NCI-H2227 (cell line): ENCODE measurements around the gene NAPSA.

ENCODE experiments used
- DNase-seq: peaks from one replicate; lab custom pipeline; 2025; ENCODE audit not compliant: unreplicated experiment; lab: John Stamatoyannopoulos, UW

The NAPSA gene

GRCh38 chr19:50384685-50385535 is 19.5 kb upstream of the NAPSA start:
- no peak for DNase-seq

- DNase-seq, result peak; percentile 97
Measured at GRCh38 chr19:50383852-50384684, 18.6 kb upstream of the NAPSA start, which contains the start of gene POLD1. POLD1 (plus strand) TSS chr19:50384347; CDS start chr19:50398852, 14,505 bp downstream.

- no peak for DNase-seq
Measured at GRCh38 chr19:50383001-50383851, 17.8 kb upstream of the NAPSA start.

- no peak for DNase-seq
Measured at GRCh38 chr19:50381881-50382729, 16.7 kb upstream of the NAPSA start.

GRCh38 chr19:50380751-50381151 is 15.3 kb upstream of the NAPSA start:
- DNase-seq, result no peak

GRCh38 chr19:50380137-50380536 is 14.7 kb upstream of the NAPSA start:
- DNase-seq, result no peak

- no peak for DNase-seq
Measured at GRCh38 chr19:50379602-50380001, 14.2 kb upstream of the NAPSA start.

DNA sequence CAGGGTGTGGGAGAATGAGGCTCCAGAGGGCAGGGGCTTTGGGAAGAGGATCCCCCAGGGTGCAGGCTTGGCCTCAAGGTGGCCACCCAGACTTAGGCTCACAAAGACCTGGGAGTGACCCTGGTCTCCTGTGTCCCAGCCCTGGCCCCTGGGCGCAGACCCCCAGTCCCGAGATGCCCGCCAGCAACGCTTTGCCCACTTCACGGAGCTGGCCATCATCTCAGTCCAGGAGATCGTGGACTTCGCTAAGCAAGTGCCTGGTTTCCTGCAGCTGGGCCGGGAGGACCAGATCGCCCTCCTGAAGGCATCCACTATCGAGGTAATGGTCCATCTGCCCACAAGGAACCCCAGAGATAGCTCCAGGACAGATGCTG is 13.4 kb upstream of the NAPSA start:
- no peak for DNase-seq

- no peak for DNase-seq
Measured at GRCh38 chr19:50378169-50378862, 12.9 kb upstream of the NAPSA start.

DNA sequence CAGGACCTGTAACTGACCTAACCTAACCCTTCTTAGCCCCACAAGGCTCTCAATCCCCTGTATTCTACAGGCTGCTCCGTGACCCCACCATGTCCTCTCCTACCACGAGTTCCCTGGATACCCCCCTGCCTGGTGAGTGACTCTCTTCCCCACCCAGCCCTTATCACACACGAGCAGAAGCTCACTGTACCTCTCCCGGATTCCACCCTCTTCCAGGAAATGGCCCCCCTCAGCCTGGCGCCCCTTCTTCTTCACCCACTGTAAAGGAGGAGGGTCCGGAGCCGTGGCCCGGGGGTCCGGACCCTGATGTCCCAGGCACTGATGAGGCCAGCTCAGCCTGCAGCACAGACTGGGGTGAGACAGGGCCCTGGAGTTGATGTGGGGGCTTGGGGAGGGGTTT is 12.1 kb upstream of the NAPSA start:
- no peak for DNase-seq

- DNase-seq, result peak; percentile 78
Measured at GRCh38 chr19:50377051-50377461, 11.6 kb upstream of the NAPSA start.

- DNase-seq, result peak; percentile 96
Measured at GRCh38 chr19:50376166-50377050, 11.0 kb upstream of the NAPSA start, which contains the start of gene NR1H2. NR1H2 (plus strand) TSS chr19:50376457; CDS start chr19:50377606, 1,149 bp downstream.

GRCh38 chr19:50371914-50372475 is 6.6 kb upstream of the NAPSA start:
- no peak for DNase-seq

DNA sequence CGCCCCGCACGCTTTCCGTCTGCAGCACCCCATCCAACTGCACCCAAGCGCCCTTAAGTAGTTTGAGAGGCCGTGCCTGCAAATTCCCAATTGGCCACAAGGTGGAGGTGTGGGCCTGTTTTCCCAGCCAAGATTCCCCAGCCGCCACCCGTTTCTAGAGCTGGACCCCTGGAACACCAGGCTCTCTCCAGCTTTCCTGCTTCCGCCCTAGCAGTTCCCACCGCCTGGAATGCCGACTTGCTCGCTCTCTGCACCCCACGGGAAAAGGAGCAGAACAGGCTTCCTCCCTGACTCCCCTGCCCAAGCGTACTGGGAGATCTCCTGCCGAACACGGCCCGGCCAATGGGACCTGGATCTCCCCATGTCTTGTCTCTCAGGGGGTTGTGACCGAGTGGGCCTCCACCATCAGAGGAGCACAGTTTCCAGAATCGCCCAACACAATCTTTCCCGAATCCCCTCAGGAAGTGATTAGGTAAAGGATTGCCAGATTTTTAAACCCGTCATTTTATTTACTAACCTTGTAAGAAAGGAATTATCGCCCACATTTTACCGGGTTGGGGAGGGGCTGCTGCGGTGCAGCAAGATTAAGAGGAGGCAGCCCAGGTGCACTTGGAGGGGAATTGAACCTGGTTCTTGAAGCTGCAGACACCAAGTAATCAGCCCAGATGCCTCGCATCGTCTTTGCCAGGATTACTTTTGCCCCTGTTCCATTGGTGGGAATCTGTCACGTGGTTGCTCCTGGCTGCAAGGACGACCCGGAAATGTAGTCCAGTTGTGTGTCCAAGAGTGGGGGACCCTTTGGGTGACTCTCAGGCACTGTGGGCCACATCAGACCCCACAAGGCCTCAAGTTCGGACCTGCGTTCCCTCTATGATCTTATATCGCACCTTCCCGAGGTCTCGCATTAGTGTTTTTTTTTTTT is 3.5 kb upstream of the NAPSA start:
- DNase-seq, result peak; percentile 87

GRCh38 chr19:50362656-50363424 is 2.6 kb downstream of the NAPSA start:
- DNase-seq, result peak; percentile 8

DNA sequence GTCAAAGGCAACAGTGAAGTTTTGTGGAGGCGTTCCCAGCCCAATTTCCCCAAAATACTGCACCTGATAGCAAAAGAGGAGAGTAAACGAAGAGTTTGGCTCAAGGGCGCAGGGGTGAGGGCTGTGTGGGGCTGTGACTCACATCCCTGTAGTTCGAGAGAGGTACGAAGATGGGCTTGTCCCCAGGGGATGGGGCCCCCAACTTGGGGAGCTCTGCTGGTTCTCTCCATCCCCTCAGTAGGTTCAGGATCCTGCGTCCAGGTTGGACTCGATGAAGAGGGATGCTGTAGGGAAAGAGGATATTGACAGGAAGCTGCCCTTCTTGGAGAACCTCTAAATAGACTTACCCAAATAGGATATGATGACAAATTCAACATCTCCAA is 3.4 kb downstream of the NAPSA start:
- DNase-seq, result no peak
